GM21515 (cell line): ENCODE results near the gene NUP35.

Source experiments
- ATAC-seq: cut with Tn5 transposase; IDR thresholded peaks from one replicate; pipeline ENCODE4 v1.9.1; 2021; ENCODE audit not compliant: unreplicated experiment

Gene NUP35

DNA sequence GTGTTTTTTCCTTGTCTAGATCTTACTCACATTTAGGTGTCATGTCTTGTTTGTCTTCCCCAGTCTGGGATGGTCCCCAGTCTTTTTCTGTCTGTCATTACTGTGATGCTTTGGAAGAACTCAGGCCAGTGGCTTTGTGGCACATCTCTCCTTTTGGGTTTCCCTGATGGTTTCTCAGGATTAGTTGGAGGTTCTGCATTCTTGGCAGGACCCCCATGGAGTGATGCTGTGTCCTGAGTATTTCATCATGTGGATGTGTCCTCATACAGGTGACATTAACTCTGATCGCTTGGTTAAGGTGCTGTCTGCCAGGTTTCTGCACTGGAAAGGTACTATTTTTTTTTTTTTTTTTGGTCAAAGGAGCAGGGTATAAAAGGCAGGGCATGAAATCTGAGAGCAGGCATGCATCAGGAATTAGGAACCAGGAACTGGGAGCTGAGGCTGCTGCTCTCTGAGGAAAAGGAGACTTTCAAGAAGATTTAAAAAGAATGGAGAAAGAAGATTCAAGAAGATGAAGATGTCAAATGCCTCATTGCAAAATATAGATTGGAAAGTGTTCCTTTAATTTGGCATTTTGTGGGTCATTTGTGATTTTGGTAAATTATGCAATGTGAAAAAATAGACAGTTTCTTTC lies 85.3 kb downstream of the NUP35 start:
- no peak for ATAC-seq
